GM12892 (cell line): Measurements from ENCODE around the gene RNF32.

ENCODE experiments used
- POLR2A ChIP-seq: IDR thresholded peaks from 2 replicates; pipeline ENCODE4 v1.6.1; 2011; ENCODE audit warnings: low read depth, low read length, control low read depth
- POLR2AphosphoS5 ChIP-seq: IDR thresholded peaks from 2 replicates; pipeline ENCODE4 v1.6.1; 2011; ENCODE audit warnings: low read depth, low read length, control low read depth
- TAF1 ChIP-seq: IDR thresholded peaks from 2 replicates; pipeline ENCODE4 v1.6.1; 2011; ENCODE audit warnings: low read depth, mild to moderate bottlenecking, control low read depth, low read length, borderline replicate concordance

DNA sequence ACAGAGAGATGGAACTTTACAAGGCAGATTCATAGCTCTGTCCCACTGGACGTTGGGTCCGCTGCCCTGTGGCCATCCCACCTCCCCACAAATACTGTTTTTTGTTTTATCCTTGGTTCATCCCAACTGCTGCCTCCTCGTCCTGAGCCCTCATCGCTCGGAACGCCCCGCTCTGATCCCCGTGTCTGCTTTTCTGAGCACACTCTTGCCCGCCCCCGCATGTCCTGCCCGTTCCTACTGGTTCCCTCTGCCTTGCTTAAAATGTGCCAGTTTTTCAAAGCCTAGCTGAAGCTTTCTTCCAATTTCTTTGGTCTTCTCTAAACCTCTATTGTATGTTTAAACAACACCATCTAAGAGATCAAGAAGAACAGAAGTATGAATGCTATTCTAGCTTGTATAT, 19.4 kb downstream of the RNF32 start:
- TF ChIP-seq POLR2A (no peak), POLR2AphosphoS5 (no peak), TAF1 (no peak)
